ENCODE measurements around the gene MOB4.

DNA sequence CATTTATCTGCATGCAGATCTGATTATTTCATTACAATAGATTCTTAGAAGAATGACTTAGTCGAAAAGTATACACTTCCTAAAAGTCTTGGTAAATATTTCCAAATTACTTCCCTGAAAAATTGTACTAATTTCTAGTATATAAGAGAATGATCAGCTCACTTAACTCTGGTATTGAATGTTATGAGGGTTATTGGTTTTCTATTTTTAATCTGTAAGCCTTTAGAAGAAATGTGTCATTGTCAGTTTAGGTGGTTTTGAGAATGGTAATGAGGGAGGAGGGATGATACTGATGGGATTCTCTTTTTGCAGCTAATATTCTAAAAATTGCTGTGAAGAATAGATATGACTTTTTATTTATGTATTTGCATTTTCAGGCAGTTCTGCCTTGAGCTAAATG, 23.9 kb downstream of the MOB4 start:
- TF ChIP-seq, protein P1, sequence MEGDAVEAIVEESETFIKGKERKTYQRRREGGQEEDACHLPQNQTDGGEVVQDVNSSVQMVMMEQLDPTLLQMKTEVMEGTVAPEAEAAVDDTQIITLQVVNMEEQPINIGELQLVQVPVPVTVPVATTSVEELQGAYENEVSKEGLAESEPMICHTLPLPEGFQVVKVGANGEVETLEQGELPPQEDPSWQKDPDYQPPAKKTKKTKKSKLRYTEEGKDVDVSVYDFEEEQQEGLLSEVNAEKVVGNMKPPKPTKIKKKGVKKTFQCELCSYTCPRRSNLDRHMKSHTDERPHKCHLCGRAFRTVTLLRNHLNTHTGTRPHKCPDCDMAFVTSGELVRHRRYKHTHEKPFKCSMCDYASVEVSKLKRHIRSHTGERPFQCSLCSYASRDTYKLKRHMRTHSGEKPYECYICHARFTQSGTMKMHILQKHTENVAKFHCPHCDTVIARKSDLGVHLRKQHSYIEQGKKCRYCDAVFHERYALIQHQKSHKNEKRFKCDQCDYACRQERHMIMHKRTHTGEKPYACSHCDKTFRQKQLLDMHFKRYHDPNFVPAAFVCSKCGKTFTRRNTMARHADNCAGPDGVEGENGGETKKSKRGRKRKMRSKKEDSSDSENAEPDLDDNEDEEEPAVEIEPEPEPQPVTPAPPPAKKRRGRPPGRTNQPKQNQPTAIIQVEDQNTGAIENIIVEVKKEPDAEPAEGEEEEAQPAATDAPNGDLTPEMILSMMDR (conservative IDR thresholded peaks at IDR 0.05), result no peak
- TF ChIP-seq ZFX (IDR thresholded peaks at IDR 0.05), result no peak
